HepG2 (cell line): Measurements from ENCODE around the gene TLR9. TPM values are rescaled to one million over a fixed set of nuclear protein-coding genes. Genes with fewer than 3 reads are reported as not detected.

ENCODE experiments used
- ATAC-seq: fragments of 200-7000 bp; cut with Tn5 transposase; 3 replicates; pipeline ENCODE4 v1.9.1; 2020; ENCODE audit warnings: mild to moderate bottlenecking, moderate library complexity
- BruUV-seq: library from RNA; stranded (reverse); fragments of 400-500 nt; replicated peaks from 2 replicates; lab custom pipeline; 2021; lab: Mats Ljungman, UMichigan
- CTCF ChIA-PET: fragments of 300-600 bp; formaldehyde crosslinking; extraction: SDS; loops from one replicate; lab custom pipeline; 2021; ENCODE audit warnings: low total read pairs, inconsistent platforms, low intra/inter-chr PET ratio; lab: Yijun Ruan, JAX
- POLR2A ChIA-PET: fragments of 350-600 bp; sonication (Branson Sonifier 250); formaldehyde crosslinking; loops from one replicate; lab custom pipeline; 2020; ENCODE audit warnings: antibody characterized with exemption, inconsistent platforms; lab: Yijun Ruan, JAX
- DNase-seq: peaks from one replicate; pipeline ENCODE4 v3.0.0-alpha.2; 2015; ENCODE audit warnings: low spot score
- FAIRE-seq: peaks from 3 replicates; lab custom pipeline; 2011; peaks lifted over from hg19 to GRCh38; lab: Jason Lieb, UNC
- H2AFZ ChIP-seq: one replicate; pipeline ENCODE4 v1.6.1; 2011; ENCODE audit warnings: low read length, inconsistent platforms
- H3K27ac ChIP-seq: fragments of 300-600 bp; 3 replicates; pipeline ENCODE4 v1.8.0; 2011; ENCODE audit warnings: mixed run types, mild to moderate bottlenecking, mixed read lengths, low read length, inconsistent platforms; ENCODE audit not compliant: insufficient read depth; ENCODE audit errors: extremely low read length
- H3K27me3 ChIP-seq, 2 experiments: fragments of 200-600 bp in 1 of 2; 2 replicates in 1 of 2; 3 replicates in 1 of 2; pipeline versions ENCODE4 v1.6.0 to v1.8.0; 2011; ENCODE audit warnings: low read length in 2 of 2, mild to moderate bottlenecking in 2 of 2, moderate library complexity in 2 of 2, inconsistent platforms in 1 of 2; ENCODE audit not compliant: insufficient read depth in 2 of 2, control insufficient read depth in 1 of 2
- H3K36me3 ChIP-seq, 2 experiments: fragments of 200-600 bp in 1 of 2; replicated peaks in 1 of 2; 2 replicates in 1 of 2; 3 replicates in 1 of 2; pipeline versions ENCODE4 v1.5.1 to v1.8.0; 2011; ENCODE audit warnings: low read length in 2 of 2, inconsistent platforms in 1 of 2; ENCODE audit not compliant: insufficient read depth in 2 of 2, control insufficient read depth in 1 of 2
- H3K4me1 ChIP-seq: 2 replicates; pipeline ENCODE4 v1.5.1; 2012; ENCODE audit warnings: low read length, inconsistent platforms; ENCODE audit not compliant: insufficient read depth
- H3K4me2 ChIP-seq: 2 replicates; pipeline ENCODE4 v1.6.0; 2011; ENCODE audit warnings: low read depth, low read length, inconsistent platforms
- H3K4me3 ChIP-seq, 3 experiments: fragments of 200-600 bp in 1 of 3; sonication (generic), shearing (Covaris generic) in 1 of 3; replicated peaks in 1 of 3; 2 replicates each; pipeline ENCODE4 v1.5.1; 2011 to 2016; ENCODE audit warnings: low read length in 3 of 3, inconsistent platforms in 2 of 3, low read depth in 2 of 3, mild to moderate bottlenecking in 2 of 3, control low read depth in 1 of 3, mixed read lengths in 1 of 3; ENCODE audit not compliant: insufficient read depth in 1 of 3
- H3K79me2 ChIP-seq: one replicate; pipeline ENCODE4 v1.6.1; 2011; ENCODE audit warnings: low read length, inconsistent platforms; ENCODE audit not compliant: insufficient read depth
- H3K9ac ChIP-seq: 2 replicates; pipeline ENCODE4 v1.6.0; 2011; ENCODE audit warnings: mild to moderate bottlenecking, low read depth, low read length, inconsistent platforms; ENCODE audit not compliant: insufficient read depth
- H3K9me3 ChIP-seq: 2 replicates; pipeline ENCODE4 v1.5.1; 2012; ENCODE audit warnings: mild to moderate bottlenecking, low read length
- H4K20me1 ChIP-seq: 2 replicates; pipeline ENCODE4 v1.6.0; 2011; ENCODE audit warnings: inconsistent platforms, mild to moderate bottlenecking, low read length, moderate library complexity; ENCODE audit not compliant: insufficient read depth
- ATRX ChIP-seq: sonication (generic); formaldehyde crosslinking; IDR thresholded peaks from 2 replicates; pipeline ENCODE4 v1.4.0; 2020; ENCODE audit warnings: missing genetic modification reagents, borderline replicate concordance
- BORCS8-MEF2B ChIP-seq: sonication (generic); formaldehyde crosslinking; IDR thresholded peaks from 2 replicates; pipeline ENCODE4 v1.8.0; 2022; ENCODE audit warnings: mild to moderate bottlenecking, missing genetic modification reagents
- FOXC1 ChIP-seq: sonication (generic); formaldehyde crosslinking; IDR thresholded peaks from 2 replicates; pipeline ENCODE4 v1.8.0; 2022; ENCODE audit warnings: mild to moderate bottlenecking, missing genetic modification reagents, borderline replicate concordance
- GABPB1 ChIP-seq: IDR thresholded peaks from 2 replicates; pipeline ENCODE4 v1.6.1; 2016; ENCODE audit warnings: mild to moderate bottlenecking, missing genetic modification reagents, moderate library complexity, missing compliant biosample characterization
- HMGA1 ChIP-seq: sonication (generic); formaldehyde crosslinking; conservative IDR thresholded peaks from 2 replicates; pipeline ENCODE4 v1.4.0; 2020; ENCODE audit warnings: missing genetic modification reagents
- MYNN ChIP-seq: sonication (generic); formaldehyde crosslinking; IDR thresholded peaks from 2 replicates; pipeline ENCODE4 v1.4.0; 2020; ENCODE audit warnings: mild to moderate bottlenecking, low read depth, missing genetic modification reagents
- SOX13 ChIP-seq, 3 experiments: fragments of 450-650 bp in 1 of 3; sonication (generic) in 1 of 3; formaldehyde crosslinking in 1 of 3; IDR thresholded peaks in 2 of 3; conservative IDR thresholded peaks in 1 of 3; 2 replicates each; pipeline versions ENCODE4 v1.5.0 to v1.6.1; 2016 to 2020; ENCODE audit warnings: antibody characterized with exemption in 1 of 3, mild to moderate bottlenecking in 1 of 3, missing compliant biosample characterization in 1 of 3, missing genetic modification reagents in 1 of 3, moderate library complexity in 1 of 3
- SRSF1 ChIP-seq: fragments of 200-400 bp; formaldehyde crosslinking; optimal IDR thresholded peaks from 2 replicates; pipeline ENCODE3; 2017; ENCODE audit warnings: mild to moderate bottlenecking, low read depth, low read length, moderate library complexity
- ZFP82 ChIP-seq: sonication (generic); formaldehyde crosslinking; IDR thresholded peaks from 2 replicates; pipeline ENCODE4 v1.5.1; 2020; ENCODE audit warnings: mild to moderate bottlenecking, missing genetic modification reagents, borderline replicate concordance
- ZNF274 ChIP-seq: sonication (generic); formaldehyde crosslinking; IDR thresholded peaks from 2 replicates; pipeline ENCODE4 v1.5.1; 2020; ENCODE audit warnings: mild to moderate bottlenecking, missing genetic modification reagents
- ZNF383 ChIP-seq: sonication (generic); formaldehyde crosslinking; IDR thresholded peaks from 2 replicates; pipeline ENCODE4 v1.4.0; 2020; ENCODE audit warnings: missing genetic modification reagents, mild to moderate bottlenecking, borderline replicate concordance
- WGBS: methylation state at CpG from one replicate; pipeline ENCODE4 v1.1.6; 2017; ENCODE audit warnings: low lambda C conversion rate; 5-methylcytosine and 5-hydroxymethylcytosine counted together
- in situ Hi-C: cut with HindIII; loops from 2 replicates; pipeline ENCODE4 v1.10.0; 2017; ENCODE audit warnings: low pct_unique_long_range_greater_than_20kb; ENCODE audit not compliant: extremely low pct_ligation_motif_present
- intact Hi-C: fragments of 100-400 bp; cut with micrococcal nuclease; formaldehyde crosslinking; loops from one replicate; pipeline ENCODE4 v1.10.0; 2022; ENCODE audit not compliant: unreplicated experiment
- polyA plus RNA-seq, 8 experiments: library from polyadenylated mRNA; depleted of rRNA in 3 of 8; stranded (reverse) in 7 of 8; unstranded in 1 of 8; fragments of >200 nt; fragmentation: Illumina TruSeq in 4 of 8; extraction: Trizol in 4 of 8; gene quantifications; 2 replicates each; pipeline versions ENCODE4 v1.2.1 to v1.2.3, GENCODE V29; 2011 to 2016; ENCODE audit warnings: low read depth in 4 of 8, missing spikeins in 1 of 8, mixed read lengths in 1 of 8; ENCODE audit not compliant: insufficient read depth in 1 of 8
- total RNA-seq, 5 experiments: library from RNA; depleted of rRNA; stranded (reverse); fragments of >200 nt; fragmentation: Illumina TruSeq; extraction: Trizol; gene quantifications; 2 replicates each; pipeline ENCODE4 v1.2.3, GENCODE V29; 2016; ENCODE audit warnings: low read depth in 1 of 5
- TF ChIP-seq, protein P1 (sequence below): sonication (generic); formaldehyde crosslinking; conservative IDR thresholded peaks from 2 replicates; pipeline ENCODE4 v1.8.0; 2022; ENCODE audit warnings: low read depth, missing genetic modification reagents
- TF ChIP-seq, protein P2 (sequence below), 2 experiments: sonication (generic) in 1 of 2; formaldehyde crosslinking in 1 of 2; IDR thresholded peaks; 2 replicates each; pipeline versions ENCODE4 v1.5.1 to v1.6.1; 2011 to 2020; ENCODE audit warnings: borderline replicate concordance in 1 of 2, low read depth in 1 of 2, low read length in 1 of 2, mild to moderate bottlenecking in 1 of 2, missing genetic modification reagents in 1 of 2, moderate library complexity in 1 of 2
- TF ChIP-seq, protein P3 (sequence below): sonication (generic); formaldehyde crosslinking; IDR thresholded peaks from 2 replicates; pipeline ENCODE4 v1.9.0; 2021; ENCODE audit warnings: missing genetic modification reagents, borderline replicate concordance

The TLR9 gene
- total and polyA plus RNA-seq, 2 of the 13 experiments (the other 11 are each of a cell fraction or from before 2014, with no cell fraction given), result not detected

DNA sequence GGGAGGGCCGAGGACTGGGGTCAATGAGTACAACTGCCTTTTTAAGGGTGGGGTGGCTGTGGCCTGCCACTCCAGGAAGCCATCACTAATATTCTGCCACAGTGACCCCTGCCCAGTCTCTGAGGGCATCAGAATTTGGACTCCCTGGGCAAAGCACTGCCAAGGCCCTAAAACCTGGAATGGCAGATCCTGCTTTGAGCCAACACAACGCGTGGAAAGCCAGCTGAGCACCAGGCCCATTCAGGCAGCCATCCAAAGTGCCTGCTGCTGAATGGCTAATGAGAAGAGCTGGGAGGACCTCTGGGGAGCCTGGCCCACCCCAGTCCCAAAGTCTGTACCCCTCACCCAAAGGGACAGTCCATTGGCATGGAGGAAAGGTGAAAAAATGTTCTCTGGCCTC lies 8.5 kb upstream of the TLR9 start (continued):
- TF ChIP-seq, protein P1, sequence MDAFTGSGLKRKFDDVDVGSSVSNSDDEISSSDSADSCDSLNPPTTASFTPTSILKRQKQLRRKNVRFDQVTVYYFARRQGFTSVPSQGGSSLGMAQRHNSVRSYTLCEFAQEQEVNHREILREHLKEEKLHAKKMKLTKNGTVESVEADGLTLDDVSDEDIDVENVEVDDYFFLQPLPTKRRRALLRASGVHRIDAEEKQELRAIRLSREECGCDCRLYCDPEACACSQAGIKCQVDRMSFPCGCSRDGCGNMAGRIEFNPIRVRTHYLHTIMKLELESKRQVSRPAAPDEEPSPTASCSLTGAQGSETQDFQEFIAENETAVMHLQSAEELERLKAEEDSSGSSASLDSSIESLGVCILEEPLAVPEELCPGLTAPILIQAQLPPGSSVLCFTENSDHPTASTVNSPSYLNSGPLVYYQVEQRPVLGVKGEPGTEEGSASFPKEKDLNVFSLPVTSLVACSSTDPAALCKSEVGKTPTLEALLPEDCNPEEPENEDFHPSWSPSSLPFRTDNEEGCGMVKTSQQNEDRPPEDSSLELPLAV (CRISPR knock-in tag), result no peak
- TF ChIP-seq, protein P2, sequence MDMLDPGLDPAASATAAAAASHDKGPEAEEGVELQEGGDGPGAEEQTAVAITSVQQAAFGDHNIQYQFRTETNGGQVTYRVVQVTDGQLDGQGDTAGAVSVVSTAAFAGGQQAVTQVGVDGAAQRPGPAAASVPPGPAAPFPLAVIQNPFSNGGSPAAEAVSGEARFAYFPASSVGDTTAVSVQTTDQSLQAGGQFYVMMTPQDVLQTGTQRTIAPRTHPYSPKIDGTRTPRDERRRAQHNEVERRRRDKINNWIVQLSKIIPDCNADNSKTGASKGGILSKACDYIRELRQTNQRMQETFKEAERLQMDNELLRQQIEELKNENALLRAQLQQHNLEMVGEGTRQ (IDR thresholded peaks at IDR 0.05; ENCODE audit: low read depth, low read length), result no peak
- TF ChIP-seq, protein P2 (CRISPR knock-in tag; IDR thresholded peaks at IDR 0.05; ENCODE audit: borderline replicate concordance), result no peak
- TF ChIP-seq BORCS8-MEF2B, result no peak
- no peak for TF ChIP-seq MYNN (CRISPR knock-in tag)
- no peak for TF ChIP-seq GABPB1 (CRISPR knock-in tag)

DNA sequence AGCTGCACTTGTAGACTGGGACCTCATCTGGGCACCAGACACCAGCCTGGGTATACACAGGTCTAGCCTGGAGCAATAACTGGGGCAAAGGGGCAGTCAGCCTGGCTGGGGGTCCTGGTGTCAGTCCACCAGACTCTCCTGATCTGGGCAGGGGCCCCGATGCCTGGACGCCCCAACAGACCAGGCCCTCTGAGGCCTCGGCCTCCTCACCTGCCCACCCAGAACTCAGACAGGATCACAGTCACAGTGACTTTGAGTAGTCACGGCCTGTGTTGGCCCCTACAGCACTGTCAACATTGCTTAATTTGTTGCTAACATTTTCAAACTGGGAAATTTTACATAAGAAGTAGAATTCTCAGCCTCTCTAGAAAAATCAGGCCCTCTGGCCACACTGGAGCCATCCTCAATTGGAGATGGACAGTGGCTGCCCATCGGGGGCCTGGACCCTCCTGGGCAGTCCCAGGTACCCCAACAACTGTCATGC lies 7.7 kb upstream of the TLR9 start:
- no peak overlapping the region for H3K4me2 ChIP-seq
- ChIA-PET CTCF (no interaction called here), POLR2A (interaction anchor here (2.2 kb wide), 1 partner anchor 57 kb away, joined by 7 read pairs; no protein-coding TSS in a partner anchor)
- no peak overlapping the region for H3K9ac ChIP-seq
- no peak for DNase-seq
- no peak overlapping the region for H3K27ac ChIP-seq
- no peak overlapping the region for H2AFZ ChIP-seq
- peaks cover 28% of the 10 kb centered on the region for H3K4me1 ChIP-seq
- TF ChIP-seq ZFP82 (CRISPR knock-in tag), result no peak
- TF ChIP-seq ZNF274, result no peak
- no peak for TF ChIP-seq SOX13 (IDR thresholded peaks at IDR 0.05)
- no peak for TF ChIP-seq SOX13 (CRISPR knock-in tag; conservative IDR thresholded peaks at IDR 0.05 in 1 of 2, IDR thresholded peaks at IDR 0.05 in 1 of 2)
- TF ChIP-seq, protein P3, sequence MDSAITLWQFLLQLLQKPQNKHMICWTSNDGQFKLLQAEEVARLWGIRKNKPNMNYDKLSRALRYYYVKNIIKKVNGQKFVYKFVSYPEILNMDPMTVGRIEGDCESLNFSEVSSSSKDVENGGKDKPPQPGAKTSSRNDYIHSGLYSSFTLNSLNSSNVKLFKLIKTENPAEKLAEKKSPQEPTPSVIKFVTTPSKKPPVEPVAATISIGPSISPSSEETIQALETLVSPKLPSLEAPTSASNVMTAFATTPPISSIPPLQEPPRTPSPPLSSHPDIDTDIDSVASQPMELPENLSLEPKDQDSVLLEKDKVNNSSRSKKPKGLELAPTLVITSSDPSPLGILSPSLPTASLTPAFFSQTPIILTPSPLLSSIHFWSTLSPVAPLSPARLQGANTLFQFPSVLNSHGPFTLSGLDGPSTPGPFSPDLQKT (CRISPR knock-in tag), result no peak
- no peak for TF ChIP-seq FOXC1 (CRISPR knock-in tag)
- no peak for TF ChIP-seq HMGA1 (CRISPR knock-in tag)
- TF ChIP-seq ZNF383 (CRISPR knock-in tag), result no peak
- TF ChIP-seq ATRX, result no peak
- no peak for TF ChIP-seq SRSF1
- H3K9me3 ChIP-seq, result no peaks in the 10 kb centered on the region
- intact Hi-C loops (no loop called here), in situ Hi-C loops (no loop called here)
- H3K79me2 ChIP-seq, result peaks cover 20% of the 10 kb centered on the region
- H3K36me3 ChIP-seq, result peaks cover 21 to 47% of the 10 kb centered on the region in 2 experiments
- H3K4me3 ChIP-seq, result no peak overlapping the region
- no peak for FAIRE-seq
- no TSS peak for BruUV-seq
- H3K27me3 ChIP-seq, result no peaks in the 10 kb centered on the region
- no peak for ATAC-seq
- H4K20me1 ChIP-seq, result peaks cover 27% of the 10 kb centered on the region
- 91% methylated on average over 1 of the region's 5 CpGs for WGBS
